ENCODE data around the gene SORCS2. TPM values are rescaled to one million over a fixed set of nuclear protein-coding genes. Genes with fewer than 3 reads are reported as not detected.

The SORCS2 gene
- total and polyA plus RNA-seq, 2 of the 13 experiments (the other 11 are each of a cell fraction or from before 2014, with no cell fraction given), result 0.82 to 1.0 TPM

- in situ Hi-C loops (cut with HindIII; ENCODE audit: extremely low pct_ligation_motif_present, low pct_unique_long_range_greater_than_20kb) (no loop called here), intact Hi-C loops (cut with micrococcal nuclease; ENCODE audit: unreplicated experiment) (loop anchor here (10.0 kb wide), 1 partner anchor 102 kb away; no protein-coding TSS in a partner anchor)
- Histone ChIP-seq H3K27me3 (ENCODE audit: control insufficient read depth in 1 of 2, insufficient read depth in 2 of 2, low read length in 2 of 2) (no peaks in the 10 kb centered on the region), H3K4me2 (ENCODE audit: low read depth, low read length) (no peak overlapping the region), H4K20me1 (ENCODE audit: insufficient read depth, low read length) (no peaks in the 10 kb centered on the region), H2AFZ (ENCODE audit: low read length) (no peak overlapping the region), H3K27ac (ENCODE audit: extremely low read length, insufficient read depth, low read length) (no peak overlapping the region), H3K9me3 (ENCODE audit: low read length) (no peaks in the 10 kb centered on the region), H3K36me3 (replicated peaks in 1 of 2; ENCODE audit: control insufficient read depth in 1 of 2, insufficient read depth in 2 of 2, low read length in 2 of 2) (no peaks in the 10 kb centered on the region), H3K4me1 (ENCODE audit: insufficient read depth, low read length) (peaks cover 32% of the 10 kb centered on the region), H3K79me2 (ENCODE audit: insufficient read depth, low read length) (no peaks in the 10 kb centered on the region), H3K4me3 (replicated peaks in 1 of 3; ENCODE audit: insufficient read depth in 1 of 3, low read depth in 2 of 3, low read length in 3 of 3) (no peak overlapping the region), H3K9ac (ENCODE audit: insufficient read depth, low read depth, low read length) (no peak overlapping the region)
- FAIRE-seq (no peak), DNase-seq (ENCODE audit: low spot score) (no peak), ATAC-seq (no peak)
- no peak for TF ChIP-seq REL (CRISPR knock-in tag; conservative IDR thresholded peaks at IDR 0.05)
- no peak for TF ChIP-seq ZNF572 (CRISPR knock-in tag; IDR thresholded peaks at IDR 0.05)
- TF ChIP-seq KDM5B (CRISPR knock-in tag; IDR thresholded peaks at IDR 0.05; ENCODE audit: borderline replicate concordance), result no peak
- TF ChIP-seq ZNF446 (CRISPR knock-in tag; IDR thresholded peaks at IDR 0.05), result no peak
- TF ChIP-seq KDM6A (CRISPR knock-in tag; IDR thresholded peaks at IDR 0.05; ENCODE audit: low read depth), result no peak
- TF ChIP-seq AGO2 (optimal IDR thresholded peaks at IDR 0.05; ENCODE audit: low read depth, low read length), result no peak
- ChIA-PET POLR2A (no interaction called here), CTCF (ENCODE audit: low intra/inter-chr PET ratio, low total read pairs) (no interaction called here)
- 96% methylated on average over 13 of the region's 13 CpGs for WGBS (ENCODE audit: low lambda C conversion rate)
- BruUV-seq (replicated peaks), result no TSS peak
Measured at GRCh38 chr4:7637139-7637538, 444.8 kb downstream of the SORCS2 start.

GRCh38 chr4:7637971-7638370 is 445.6 kb downstream of the SORCS2 start:
- no TSS peak for BruUV-seq (replicated peaks)

More at GRCh38 chr4:7637971-7638370, 445.6 kb downstream of the SORCS2 start:
- Histone ChIP-seq H3K27me3 (ENCODE audit: control insufficient read depth in 1 of 2, insufficient read depth in 2 of 2, low read length in 2 of 2) (no peaks in the 10 kb centered on the region), H3K4me3 (replicated peaks in 1 of 3; ENCODE audit: insufficient read depth in 1 of 3, low read depth in 2 of 3, low read length in 3 of 3) (no peak overlapping the region), H4K20me1 (ENCODE audit: insufficient read depth, low read length) (no peaks in the 10 kb centered on the region), H3K36me3 (replicated peaks in 1 of 2; ENCODE audit: control insufficient read depth in 1 of 2, insufficient read depth in 2 of 2, low read length in 2 of 2) (no peaks in the 10 kb centered on the region), H3K4me2 (ENCODE audit: low read depth, low read length) (no peak overlapping the region), H3K9ac (ENCODE audit: insufficient read depth, low read depth, low read length) (no peak overlapping the region), H2AFZ (ENCODE audit: low read length) (no peak overlapping the region), H3K79me2 (ENCODE audit: insufficient read depth, low read length) (no peaks in the 10 kb centered on the region), H3K4me1 (ENCODE audit: insufficient read depth, low read length) (peaks cover 32% of the 10 kb centered on the region), H3K27ac (ENCODE audit: extremely low read length, insufficient read depth, low read length) (peak overlapping the region; percentile 53), H3K9me3 (ENCODE audit: low read length) (no peaks in the 10 kb centered on the region)
- ChIA-PET CTCF (ENCODE audit: low intra/inter-chr PET ratio, low total read pairs) (no interaction called here), POLR2A (interaction anchor here (1.0 kb wide), 1 partner anchor 37 kb away, joined by 4 read pairs; no protein-coding TSS in a partner anchor)
- intact Hi-C loops (cut with micrococcal nuclease; ENCODE audit: unreplicated experiment) (loop anchor here (10.0 kb wide), 1 partner anchor 103 kb away; no protein-coding TSS in a partner anchor), in situ Hi-C loops (cut with HindIII; ENCODE audit: extremely low pct_ligation_motif_present, low pct_unique_long_range_greater_than_20kb) (no loop called here)
- no peak for FAIRE-seq
- ATAC-seq, result no peak
- WGBS (ENCODE audit: low lambda C conversion rate), result 94% methylated on average over 4 of the region's 11 CpGs
- TF ChIP-seq MEIS2 (CRISPR knock-in tag; IDR thresholded peaks at IDR 0.05) (no peak), ADNP (CRISPR knock-in tag; IDR thresholded peaks at IDR 0.05) (no peak), TEAD2 (CRISPR knock-in tag; IDR thresholded peaks at IDR 0.05) (no peak), NPAS2 (CRISPR knock-in tag; IDR thresholded peaks at IDR 0.05; ENCODE audit: borderline replicate concordance) (no peak), MBD4 (IDR thresholded peaks at IDR 0.05; ENCODE audit: borderline replicate concordance, low read length) (no peak), AHR (CRISPR knock-in tag; IDR thresholded peaks at IDR 0.05) (no peak), CREB3 (CRISPR knock-in tag; IDR thresholded peaks at IDR 0.05) (no peak)
- DNase-seq (ENCODE audit: low spot score), result no peak
